GM12864 (cell line): ENCODE results near the gene FBLN1.

Experiments
- DNase-seq: peaks from one replicate; pipeline ENCODE4 v3.0.0-alpha.2; 2011; ENCODE audit warnings: low read depth
- H3K4me3 ChIP-seq: 2 replicates; pipeline ENCODE4 v1.5.1; 2011; ENCODE audit warnings: mild to moderate bottlenecking, low read depth, low read length, control low read depth
- TF ChIP-seq, protein P1 (sequence below): IDR thresholded peaks from 2 replicates; pipeline ENCODE4 v1.5.1; 2011; ENCODE audit warnings: low read depth, mild to moderate bottlenecking, moderate library complexity, low read length, control low read depth, inconsistent platforms; ENCODE audit errors: missing control alignments

FBLN1 gene

DNA sequence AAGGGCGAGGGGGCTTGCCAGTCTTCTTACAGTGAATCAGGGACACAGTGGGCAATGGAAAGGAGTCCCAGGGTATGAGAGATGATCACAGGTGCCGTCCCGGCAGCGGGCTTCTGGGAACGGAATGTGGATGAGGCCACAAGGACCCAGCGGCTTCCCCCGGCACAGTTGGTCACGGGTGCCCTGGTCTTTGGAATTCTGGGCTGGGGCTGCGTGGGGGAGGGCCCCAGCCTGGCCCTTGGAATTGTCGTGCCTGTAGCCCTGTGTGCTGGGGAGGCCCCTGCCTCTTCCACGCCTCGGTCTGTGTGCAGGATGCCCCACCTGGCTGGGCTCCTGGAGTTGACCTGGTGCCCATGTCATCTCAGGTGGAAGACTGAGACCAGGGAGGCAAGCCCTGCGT is 76.6 kb downstream of the FBLN1 start:
- DNase-seq: no peak
- TF ChIP-seq, protein P1, sequence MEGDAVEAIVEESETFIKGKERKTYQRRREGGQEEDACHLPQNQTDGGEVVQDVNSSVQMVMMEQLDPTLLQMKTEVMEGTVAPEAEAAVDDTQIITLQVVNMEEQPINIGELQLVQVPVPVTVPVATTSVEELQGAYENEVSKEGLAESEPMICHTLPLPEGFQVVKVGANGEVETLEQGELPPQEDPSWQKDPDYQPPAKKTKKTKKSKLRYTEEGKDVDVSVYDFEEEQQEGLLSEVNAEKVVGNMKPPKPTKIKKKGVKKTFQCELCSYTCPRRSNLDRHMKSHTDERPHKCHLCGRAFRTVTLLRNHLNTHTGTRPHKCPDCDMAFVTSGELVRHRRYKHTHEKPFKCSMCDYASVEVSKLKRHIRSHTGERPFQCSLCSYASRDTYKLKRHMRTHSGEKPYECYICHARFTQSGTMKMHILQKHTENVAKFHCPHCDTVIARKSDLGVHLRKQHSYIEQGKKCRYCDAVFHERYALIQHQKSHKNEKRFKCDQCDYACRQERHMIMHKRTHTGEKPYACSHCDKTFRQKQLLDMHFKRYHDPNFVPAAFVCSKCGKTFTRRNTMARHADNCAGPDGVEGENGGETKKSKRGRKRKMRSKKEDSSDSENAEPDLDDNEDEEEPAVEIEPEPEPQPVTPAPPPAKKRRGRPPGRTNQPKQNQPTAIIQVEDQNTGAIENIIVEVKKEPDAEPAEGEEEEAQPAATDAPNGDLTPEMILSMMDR: no peak
- no peak overlapping the region for H3K4me3 ChIP-seq

DNA sequence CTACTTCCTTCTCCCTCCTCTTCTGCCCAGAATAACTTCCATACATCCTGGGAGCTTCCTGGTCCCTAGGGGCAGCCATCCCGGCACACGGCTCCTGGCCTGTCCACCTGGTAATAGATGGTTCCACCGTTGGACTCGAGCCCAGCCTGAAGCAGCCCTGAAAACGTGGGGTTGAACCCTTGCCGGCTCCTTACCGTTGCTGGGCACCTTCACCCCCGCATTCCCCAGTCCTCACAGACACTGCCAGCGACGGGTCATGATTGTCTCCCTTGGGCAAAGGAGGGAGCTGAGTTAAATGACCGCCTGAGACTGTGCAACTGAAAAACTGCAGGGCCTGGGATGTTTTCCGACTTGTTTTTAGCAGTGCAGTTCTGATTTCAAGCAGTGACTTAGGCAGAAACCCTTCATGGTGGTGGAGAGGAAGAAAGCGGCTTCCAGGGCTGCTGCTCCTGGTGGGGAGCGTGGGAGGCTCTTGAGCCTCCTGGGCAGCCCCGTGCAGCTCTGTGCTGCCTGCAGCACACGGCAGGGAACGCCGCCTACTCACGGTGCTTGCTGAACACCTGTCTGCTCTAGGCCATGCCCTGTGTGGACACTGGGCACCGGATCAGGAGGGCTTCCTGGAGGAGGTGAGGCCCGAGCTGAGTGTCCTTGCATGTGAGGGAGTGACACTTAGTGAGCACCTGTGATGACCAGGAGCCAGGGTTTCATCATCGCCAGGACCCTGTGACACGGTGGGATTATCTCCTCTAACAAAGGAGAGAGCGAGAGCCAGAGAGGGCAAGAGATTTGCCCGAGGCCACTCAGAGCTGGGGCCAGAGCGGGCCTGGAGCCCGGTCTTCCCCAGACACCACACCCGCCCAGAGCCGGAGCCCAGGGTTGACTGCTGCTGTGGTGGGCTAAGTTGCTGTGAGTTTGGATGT is 77.4 kb downstream of the FBLN1 start:
- DNase-seq: no peak
- TF ChIP-seq, protein P1: no peak
- no peak overlapping the region for H3K4me3 ChIP-seq

DNA sequence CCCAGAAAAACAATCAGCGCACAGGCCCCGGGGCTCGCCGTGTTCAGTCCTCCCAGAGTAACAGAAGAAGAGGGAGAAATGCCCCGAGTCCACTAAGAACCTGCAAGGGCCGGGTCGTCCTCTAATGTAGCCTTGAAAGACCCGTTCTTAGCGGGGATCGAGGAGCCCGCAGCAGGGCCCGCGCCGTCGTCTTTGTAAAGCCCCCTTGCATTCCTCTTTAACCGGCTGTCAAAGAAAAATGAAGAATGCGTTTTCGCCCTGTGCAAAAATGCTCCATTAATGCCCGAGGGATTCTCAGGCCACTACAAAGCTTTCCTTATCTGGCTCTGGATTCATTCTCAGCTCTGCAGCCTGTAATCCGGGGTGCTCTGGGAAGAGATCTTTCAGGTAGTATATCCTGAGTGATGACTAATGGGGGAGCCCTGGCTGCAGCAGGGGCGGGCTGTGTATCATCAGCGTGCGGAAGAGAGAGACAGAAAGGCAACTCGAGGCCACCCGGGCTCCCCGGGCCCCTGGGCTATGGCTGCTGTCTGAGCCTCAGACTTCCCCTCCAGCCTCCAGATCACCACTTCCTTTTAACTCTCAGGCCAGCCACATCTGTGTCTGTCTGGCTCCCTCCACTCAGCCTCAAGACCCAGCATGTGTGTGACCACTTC is 78.2 kb downstream of the FBLN1 start:
- TF ChIP-seq, protein P1: no peak
- no peak overlapping the region for H3K4me3 ChIP-seq
- no peak for DNase-seq

DNA sequence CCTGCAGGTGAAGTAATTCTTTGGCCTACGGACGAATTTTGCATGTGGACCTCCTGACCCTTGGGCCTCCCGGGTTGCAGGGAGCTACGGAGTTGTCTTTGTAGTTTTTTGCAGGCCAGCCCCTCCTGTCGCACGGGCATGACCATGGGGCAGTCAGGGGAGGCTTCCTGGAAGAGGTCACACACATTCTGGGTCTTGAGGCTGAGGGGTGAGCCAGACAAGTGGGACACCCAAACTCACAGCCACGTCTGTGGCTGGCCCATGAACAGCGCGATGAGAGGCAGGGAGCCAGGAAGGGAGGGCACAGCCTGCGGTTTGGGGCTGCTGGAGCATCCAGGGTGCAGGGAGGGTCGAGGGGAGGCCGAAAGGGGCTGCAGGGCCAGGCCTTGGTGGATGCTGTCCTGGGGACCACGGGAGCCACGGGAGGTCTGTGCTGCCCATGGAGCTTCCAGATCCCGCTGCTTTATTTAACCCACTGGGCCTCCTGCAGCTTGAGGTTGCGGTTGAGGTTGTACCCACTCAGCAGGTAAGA is 78.9 kb downstream of the FBLN1 start:
- TF ChIP-seq, protein P1: no peak
- no peak for DNase-seq
- no peak overlapping the region for H3K4me3 ChIP-seq

DNA sequence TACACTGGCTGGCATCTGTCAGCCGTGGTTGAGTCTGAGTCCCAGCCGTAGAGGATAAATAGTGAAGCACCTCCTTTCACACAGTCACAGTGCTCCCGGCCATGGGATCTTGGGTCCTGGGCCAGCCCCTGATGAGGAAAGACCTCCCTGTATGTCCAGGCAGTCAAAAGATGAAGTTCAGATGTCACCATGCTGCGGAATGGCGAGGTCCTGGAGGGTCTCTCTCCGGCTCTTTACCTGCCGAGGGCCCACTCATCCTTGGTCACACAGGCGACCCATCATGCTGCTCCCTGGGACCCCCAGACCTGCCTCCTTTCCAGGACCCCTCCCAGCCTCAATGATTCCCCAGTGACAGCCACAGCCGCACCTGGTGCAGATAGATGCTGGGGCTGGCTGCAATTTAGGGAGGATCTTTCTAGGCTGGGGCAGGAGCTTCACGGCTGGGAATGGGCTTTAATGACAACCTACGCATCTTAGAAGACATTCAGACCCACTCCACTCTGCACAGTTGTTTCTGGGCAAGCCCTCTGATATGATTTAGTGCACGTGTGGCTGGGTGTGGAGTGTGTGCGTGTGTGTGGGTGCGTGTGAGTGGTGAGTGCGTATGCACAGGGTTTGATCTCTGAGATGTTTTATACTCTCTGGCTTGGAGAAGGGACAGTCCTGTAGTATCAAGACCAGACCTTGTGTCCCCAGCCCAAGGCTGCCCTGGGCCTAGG is 79.7 kb downstream of the FBLN1 start:
- TF ChIP-seq, protein P1: no peak
- no peak overlapping the region for H3K4me3 ChIP-seq
- no peak for DNase-seq

DNA sequence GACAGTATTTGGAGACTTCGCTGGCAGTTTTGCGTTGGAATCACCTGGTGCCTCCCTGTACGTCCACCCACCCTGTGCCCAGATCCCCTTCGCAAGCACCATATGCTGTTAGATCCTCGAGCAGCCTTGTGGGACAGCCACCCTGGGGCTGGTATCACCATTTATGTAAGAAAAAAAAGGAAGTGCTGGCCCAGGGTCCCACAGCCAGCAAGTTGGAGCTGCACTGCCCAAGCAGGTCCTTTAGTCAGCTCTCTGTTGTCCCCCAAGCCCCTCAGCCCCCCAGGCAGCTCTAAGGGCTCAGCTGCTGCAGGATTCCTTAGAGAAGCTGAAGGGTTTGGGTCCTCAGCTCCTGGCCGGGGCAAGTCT is 80.3 kb downstream of the FBLN1 start:
- no peak for DNase-seq
- H3K4me3 ChIP-seq: no peak overlapping the region
- TF ChIP-seq, protein P1: no peak
